GM12878 (cell line): ENCODE results near the gene RFT1. TPM values are rescaled to one million over a fixed set of nuclear protein-coding genes. Genes with fewer than 3 reads are reported as not detected.

Experiments used
- BRCA1 ChIP-seq: IDR thresholded peaks from 2 replicates; pipeline ENCODE4 v1.6.1; 2011; ENCODE audit warnings: low read depth, low read length, improper control_type of control experiment
- IKZF2 ChIP-seq, 2 experiments: fragments of 450-650 bp; IDR thresholded peaks; 2 replicates each; pipeline ENCODE4 v1.6.1; 2017; ENCODE audit warnings: mild to moderate bottlenecking in 2 of 2, moderate library complexity in 2 of 2
- JUNB ChIP-seq: IDR thresholded peaks from 2 replicates; pipeline ENCODE4 v1.6.1; 2016; ENCODE audit warnings: antibody characterized with exemption, mild to moderate bottlenecking
- JUND ChIP-seq: IDR thresholded peaks from 2 replicates; pipeline ENCODE4 v1.6.1; 2012; ENCODE audit warnings: low read depth, mild to moderate bottlenecking, low read length, improper control_type of control experiment, moderate library complexity
- MEF2A ChIP-seq: IDR thresholded peaks from 2 replicates; pipeline ENCODE4 v1.6.1; 2011; ENCODE audit warnings: low read depth, mild to moderate bottlenecking, low read length, moderate library complexity; ENCODE audit not compliant: insufficient read depth
- MYC ChIP-seq: IDR thresholded peaks from 2 replicates; pipeline ENCODE4 v1.6.1; 2011; ENCODE audit warnings: mild to moderate bottlenecking, low read length, moderate library complexity, inconsistent platforms; ENCODE audit not compliant: insufficient read depth, insufficient replicate concordance, insufficient read length, severe bottlenecking
- NFYA ChIP-seq: IDR thresholded peaks from 2 replicates; pipeline ENCODE4 v1.6.1; 2011; ENCODE audit warnings: low read depth, mild to moderate bottlenecking, low read length, improper control_type of control experiment, borderline replicate concordance
- NFYB ChIP-seq: IDR thresholded peaks from 2 replicates; pipeline ENCODE4 v1.6.1; 2011; ENCODE audit warnings: low read depth, mild to moderate bottlenecking, low read length, improper control_type of control experiment, moderate library complexity; ENCODE audit not compliant: insufficient read depth
- PML ChIP-seq: IDR thresholded peaks from 2 replicates; pipeline ENCODE4 v1.6.1; 2012; ENCODE audit warnings: low read length, inconsistent platforms
- POLR2AphosphoS2 ChIP-seq: IDR thresholded peaks from 2 replicates; pipeline ENCODE4 v1.6.1; 2011; ENCODE audit warnings: low read depth, mild to moderate bottlenecking, low read length, improper control_type of control experiment, moderate library complexity
- RFX5 ChIP-seq: IDR thresholded peaks from 2 replicates; pipeline ENCODE4 v1.6.1; 2011; ENCODE audit warnings: low read depth, low read length, improper control_type of control experiment
- SIN3A ChIP-seq: IDR thresholded peaks from 2 replicates; pipeline ENCODE4 v1.6.1; 2012; ENCODE audit warnings: low read depth, low read length, improper control_type of control experiment
- ZBED1 ChIP-seq: IDR thresholded peaks from 2 replicates; pipeline ENCODE4 v1.6.1; 2016; ENCODE audit warnings: borderline replicate concordance
- ZNF217 ChIP-seq: fragments of 450-650 bp; IDR thresholded peaks from 2 replicates; pipeline ENCODE4 v1.6.1; 2017; ENCODE audit warnings: antibody characterized with exemption, mild to moderate bottlenecking
- ZNF622 ChIP-seq: fragments of 450-650 bp; IDR thresholded peaks from 2 replicates; pipeline ENCODE4 v1.6.1; 2017; ENCODE audit warnings: mild to moderate bottlenecking, inconsistent platforms
- ZSCAN29 ChIP-seq: fragments of 450-650 bp; IDR thresholded peaks from 2 replicates; pipeline ENCODE4 v1.6.1; 2017; ENCODE audit warnings: mild to moderate bottlenecking, moderate library complexity
- polyA plus RNA-seq, 11 experiments: library from polyadenylated mRNA; depleted of rRNA in 4 of 11; unstranded in 6 of 11; stranded (reverse) in 5 of 11; fragments of >200 nt; fragmentation: Nextera tagmentation in 4 of 11; fragmentation: Illumina TruSeq in 1 of 11; extraction: Ambion mirVana in 4 of 11; extraction: Trizol in 1 of 11; gene quantifications; 1 replicate in 1 of 11; 2 replicates in 10 of 11; pipeline versions ENCODE4 v1.2.1 to v1.2.3, GENCODE V29; 2011 to 2016; ENCODE audit warnings: inconsistent platforms in 2 of 11, missing spikeins in 2 of 11, low read depth in 1 of 11
- total RNA-seq, 4 experiments: library from RNA; depleted of rRNA in 3 of 4; stranded (reverse); fragments of >200 nt in 3 of 4; fragmentation: Illumina TruSeq in 1 of 4; extraction: Trizol in 1 of 4; gene quantifications; 2 replicates each; pipeline versions ENCODE4 v1.2.1 to v1.2.3, GENCODE V29; 2013 to 2021
- TF ChIP-seq, protein P1 (sequence below): fragments of 450-650 bp; formaldehyde crosslinking; IDR thresholded peaks from 2 replicates; pipeline ENCODE4 v1.5.0; 2022; ENCODE audit warnings: mild to moderate bottlenecking, missing genetic modification characterization
- TF ChIP-seq, protein P2 (sequence below), 3 experiments: IDR thresholded peaks in 2 of 3; conservative IDR thresholded peaks in 1 of 3; 2 replicates each; pipeline ENCODE4 v1.5.1; 2011; ENCODE audit warnings: low read depth in 3 of 3, low read length in 3 of 3, mild to moderate bottlenecking in 3 of 3, control low read depth in 2 of 3, moderate library complexity in 2 of 3, inconsistent platforms in 1 of 3, mixed read lengths in 1 of 3; ENCODE audit not compliant: control insufficient read depth in 2 of 3, insufficient read depth in 1 of 3; ENCODE audit errors: extremely low read depth in 1 of 3
- TF ChIP-seq, protein P3 (sequence below): fragments of 450-650 bp; IDR thresholded peaks from 2 replicates; pipeline ENCODE4 v1.6.1; 2018; ENCODE audit warnings: mild to moderate bottlenecking, low read depth, moderate library complexity; ENCODE audit not compliant: partially characterized antibody
- TF ChIP-seq, protein P4 (sequence below): fragments of 150-350 bp; IDR thresholded peaks from 2 replicates; pipeline ENCODE4 v1.6.1; 2014; ENCODE audit warnings: mild to moderate bottlenecking, low read depth, low read length

The RFT1 gene
- total and polyA plus RNA-seq, 10 of the 15 experiments (the other 5 are each of a cell fraction or from before 2014, with no cell fraction given) = 16.6 to 75.1 (median 34.5) TPM

DNA sequence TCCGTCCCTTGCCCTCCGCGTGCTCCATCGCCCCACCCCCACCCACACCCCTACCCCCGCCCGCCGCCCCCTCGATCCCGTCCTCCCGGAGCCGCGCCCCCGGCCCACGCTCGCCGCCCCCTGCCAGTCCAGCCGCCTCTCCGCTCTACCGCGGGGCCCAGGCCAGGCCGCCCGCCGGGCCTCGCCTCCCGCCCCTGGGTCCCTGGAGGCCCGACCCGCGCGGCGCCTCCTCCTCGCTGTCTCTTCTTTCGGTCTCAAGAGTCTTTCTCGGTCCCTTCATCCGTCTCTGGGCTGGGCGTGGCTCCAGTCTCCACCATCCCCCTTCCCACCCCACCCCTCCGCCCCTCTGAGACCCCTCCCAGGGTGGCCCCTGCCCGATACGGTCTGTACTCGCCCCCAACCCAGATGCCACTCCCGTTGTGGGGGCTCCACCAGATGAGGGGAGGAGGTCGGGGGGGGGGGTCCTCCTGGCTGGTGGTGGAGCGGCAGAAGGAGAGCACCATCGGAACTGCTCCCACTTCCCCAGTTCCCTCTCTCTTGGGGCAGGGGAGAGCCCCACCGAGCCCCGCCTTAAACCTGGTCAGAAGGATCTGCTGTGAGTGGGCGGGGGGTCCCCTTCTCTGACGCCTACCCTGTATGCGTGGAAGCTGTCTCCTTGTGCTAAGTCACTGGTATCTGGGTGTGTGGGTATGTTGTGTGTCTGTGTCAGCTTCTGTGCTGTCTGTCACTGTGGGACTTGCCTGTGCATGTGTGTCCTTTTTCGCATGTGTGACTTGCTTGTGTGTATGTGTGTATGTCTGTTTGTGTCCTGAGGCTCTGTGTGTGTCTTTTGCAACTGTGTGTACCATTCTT lies 31.8 kb upstream of the RFT1 start (continued):
- TF ChIP-seq, protein P1, sequence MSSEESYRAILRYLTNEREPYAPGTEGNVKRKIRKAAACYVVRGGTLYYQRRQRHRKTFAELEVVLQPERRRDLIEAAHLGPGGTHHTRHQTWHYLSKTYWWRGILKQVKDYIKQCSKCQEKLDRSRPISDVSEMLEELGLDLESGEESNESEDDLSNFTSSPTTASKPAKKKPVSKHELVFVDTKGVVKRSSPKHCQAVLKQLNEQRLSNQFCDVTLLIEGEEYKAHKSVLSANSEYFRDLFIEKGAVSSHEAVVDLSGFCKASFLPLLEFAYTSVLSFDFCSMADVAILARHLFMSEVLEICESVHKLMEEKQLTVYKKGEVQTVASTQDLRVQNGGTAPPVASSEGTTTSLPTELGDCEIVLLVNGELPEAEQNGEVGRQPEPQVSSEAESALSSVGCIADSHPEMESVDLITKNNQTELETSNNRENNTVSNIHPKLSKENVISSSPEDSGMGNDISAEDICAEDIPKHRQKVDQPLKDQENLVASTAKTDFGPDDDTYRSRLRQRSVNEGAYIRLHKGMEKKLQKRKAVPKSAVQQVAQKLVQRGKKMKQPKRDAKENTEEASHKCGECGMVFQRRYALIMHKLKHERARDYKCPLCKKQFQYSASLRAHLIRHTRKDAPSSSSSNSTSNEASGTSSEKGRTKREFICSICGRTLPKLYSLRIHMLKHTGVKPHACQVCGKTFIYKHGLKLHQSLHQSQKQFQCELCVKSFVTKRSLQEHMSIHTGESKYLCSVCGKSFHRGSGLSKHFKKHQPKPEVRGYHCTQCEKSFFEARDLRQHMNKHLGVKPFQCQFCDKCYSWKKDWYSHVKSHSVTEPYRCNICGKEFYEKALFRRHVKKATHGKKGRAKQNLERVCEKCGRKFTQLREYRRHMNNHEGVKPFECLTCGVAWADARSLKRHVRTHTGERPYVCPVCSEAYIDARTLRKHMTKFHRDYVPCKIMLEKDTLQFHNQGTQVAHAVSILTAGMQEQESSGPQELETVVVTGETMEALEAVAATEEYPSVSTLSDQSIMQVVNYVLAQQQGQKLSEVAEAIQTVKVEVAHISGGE (CRISPR knock-in tag) = no peak
- TF ChIP-seq, protein P2, sequence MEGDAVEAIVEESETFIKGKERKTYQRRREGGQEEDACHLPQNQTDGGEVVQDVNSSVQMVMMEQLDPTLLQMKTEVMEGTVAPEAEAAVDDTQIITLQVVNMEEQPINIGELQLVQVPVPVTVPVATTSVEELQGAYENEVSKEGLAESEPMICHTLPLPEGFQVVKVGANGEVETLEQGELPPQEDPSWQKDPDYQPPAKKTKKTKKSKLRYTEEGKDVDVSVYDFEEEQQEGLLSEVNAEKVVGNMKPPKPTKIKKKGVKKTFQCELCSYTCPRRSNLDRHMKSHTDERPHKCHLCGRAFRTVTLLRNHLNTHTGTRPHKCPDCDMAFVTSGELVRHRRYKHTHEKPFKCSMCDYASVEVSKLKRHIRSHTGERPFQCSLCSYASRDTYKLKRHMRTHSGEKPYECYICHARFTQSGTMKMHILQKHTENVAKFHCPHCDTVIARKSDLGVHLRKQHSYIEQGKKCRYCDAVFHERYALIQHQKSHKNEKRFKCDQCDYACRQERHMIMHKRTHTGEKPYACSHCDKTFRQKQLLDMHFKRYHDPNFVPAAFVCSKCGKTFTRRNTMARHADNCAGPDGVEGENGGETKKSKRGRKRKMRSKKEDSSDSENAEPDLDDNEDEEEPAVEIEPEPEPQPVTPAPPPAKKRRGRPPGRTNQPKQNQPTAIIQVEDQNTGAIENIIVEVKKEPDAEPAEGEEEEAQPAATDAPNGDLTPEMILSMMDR (IDR thresholded peaks at IDR 0.05 in 2 of 3, conservative IDR thresholded peaks at IDR 0.05 in 1 of 3; ENCODE audit: control insufficient read depth in 2 of 3, extremely low read depth in 1 of 3, insufficient read depth in 1 of 3, low read depth in 3 of 3, low read length in 3 of 3) = no peak
- no peak for TF ChIP-seq ZNF217
- TF ChIP-seq SIN3A = no peak
- 0 out of 2 replicates have a peak, but pooled peaks have one; percentile 19 for TF ChIP-seq MEF2A
- TF ChIP-seq IKZF2 (IDR thresholded peaks at IDR 0.05) = peak; percentile 78 to 82
- no peak for TF ChIP-seq NFYB
- peak; percentile 59; the same call in 1 of the 2 replicates for TF ChIP-seq RFX5
- no peak for TF ChIP-seq ZSCAN29
- TF ChIP-seq, protein P3, sequence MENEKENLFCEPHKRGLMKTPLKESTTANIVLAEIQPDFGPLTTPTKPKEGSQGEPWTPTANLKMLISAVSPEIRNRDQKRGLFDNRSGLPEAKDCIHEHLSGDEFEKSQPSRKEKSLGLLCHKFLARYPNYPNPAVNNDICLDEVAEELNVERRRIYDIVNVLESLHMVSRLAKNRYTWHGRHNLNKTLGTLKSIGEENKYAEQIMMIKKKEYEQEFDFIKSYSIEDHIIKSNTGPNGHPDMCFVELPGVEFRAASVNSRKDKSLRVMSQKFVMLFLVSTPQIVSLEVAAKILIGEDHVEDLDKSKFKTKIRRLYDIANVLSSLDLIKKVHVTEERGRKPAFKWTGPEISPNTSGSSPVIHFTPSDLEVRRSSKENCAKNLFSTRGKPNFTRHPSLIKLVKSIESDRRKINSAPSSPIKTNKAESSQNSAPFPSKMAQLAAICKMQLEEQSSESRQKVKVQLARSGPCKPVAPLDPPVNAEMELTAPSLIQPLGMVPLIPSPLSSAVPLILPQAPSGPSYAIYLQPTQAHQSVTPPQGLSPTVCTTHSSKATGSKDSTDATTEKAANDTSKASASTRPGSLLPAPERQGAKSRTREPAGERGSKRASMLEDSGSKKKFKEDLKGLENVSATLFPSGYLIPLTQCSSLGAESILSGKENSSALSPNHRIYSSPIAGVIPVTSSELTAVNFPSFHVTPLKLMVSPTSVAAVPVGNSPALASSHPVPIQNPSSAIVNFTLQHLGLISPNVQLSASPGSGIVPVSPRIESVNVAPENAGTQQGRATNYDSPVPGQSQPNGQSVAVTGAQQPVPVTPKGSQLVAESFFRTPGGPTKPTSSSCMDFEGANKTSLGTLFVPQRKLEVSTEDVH = no peak
- TF ChIP-seq, protein P4, sequence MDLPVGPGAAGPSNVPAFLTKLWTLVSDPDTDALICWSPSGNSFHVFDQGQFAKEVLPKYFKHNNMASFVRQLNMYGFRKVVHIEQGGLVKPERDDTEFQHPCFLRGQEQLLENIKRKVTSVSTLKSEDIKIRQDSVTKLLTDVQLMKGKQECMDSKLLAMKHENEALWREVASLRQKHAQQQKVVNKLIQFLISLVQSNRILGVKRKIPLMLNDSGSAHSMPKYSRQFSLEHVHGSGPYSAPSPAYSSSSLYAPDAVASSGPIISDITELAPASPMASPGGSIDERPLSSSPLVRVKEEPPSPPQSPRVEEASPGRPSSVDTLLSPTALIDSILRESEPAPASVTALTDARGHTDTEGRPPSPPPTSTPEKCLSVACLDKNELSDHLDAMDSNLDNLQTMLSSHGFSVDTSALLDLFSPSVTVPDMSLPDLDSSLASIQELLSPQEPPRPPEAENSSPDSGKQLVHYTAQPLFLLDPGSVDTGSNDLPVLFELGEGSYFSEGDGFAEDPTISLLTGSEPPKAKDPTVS = no peak
- no peak for TF ChIP-seq MYC
- TF ChIP-seq JUND = no peak
- TF ChIP-seq NFYA = no peak
- no peak for TF ChIP-seq ZNF622
- TF ChIP-seq JUNB = no peak
- TF ChIP-seq BRCA1 = no peak
- no peak for TF ChIP-seq POLR2AphosphoS2
- no peak for TF ChIP-seq ZBED1
- no peak for TF ChIP-seq PML
